ENCODE results near the gene ADNP2.

Gene ADNP2

GRCh38 chr18:80180778-80181564 lies 71.9 kb downstream of the ADNP2 start:
- no peak for TF ChIP-seq ZNF274 (IDR thresholded peaks at IDR 0.05; ENCODE audit: low read depth, low read length)
- no peak overlapping the region for H3K4me3 ChIP-seq (ENCODE audit: low read length)

DNA sequence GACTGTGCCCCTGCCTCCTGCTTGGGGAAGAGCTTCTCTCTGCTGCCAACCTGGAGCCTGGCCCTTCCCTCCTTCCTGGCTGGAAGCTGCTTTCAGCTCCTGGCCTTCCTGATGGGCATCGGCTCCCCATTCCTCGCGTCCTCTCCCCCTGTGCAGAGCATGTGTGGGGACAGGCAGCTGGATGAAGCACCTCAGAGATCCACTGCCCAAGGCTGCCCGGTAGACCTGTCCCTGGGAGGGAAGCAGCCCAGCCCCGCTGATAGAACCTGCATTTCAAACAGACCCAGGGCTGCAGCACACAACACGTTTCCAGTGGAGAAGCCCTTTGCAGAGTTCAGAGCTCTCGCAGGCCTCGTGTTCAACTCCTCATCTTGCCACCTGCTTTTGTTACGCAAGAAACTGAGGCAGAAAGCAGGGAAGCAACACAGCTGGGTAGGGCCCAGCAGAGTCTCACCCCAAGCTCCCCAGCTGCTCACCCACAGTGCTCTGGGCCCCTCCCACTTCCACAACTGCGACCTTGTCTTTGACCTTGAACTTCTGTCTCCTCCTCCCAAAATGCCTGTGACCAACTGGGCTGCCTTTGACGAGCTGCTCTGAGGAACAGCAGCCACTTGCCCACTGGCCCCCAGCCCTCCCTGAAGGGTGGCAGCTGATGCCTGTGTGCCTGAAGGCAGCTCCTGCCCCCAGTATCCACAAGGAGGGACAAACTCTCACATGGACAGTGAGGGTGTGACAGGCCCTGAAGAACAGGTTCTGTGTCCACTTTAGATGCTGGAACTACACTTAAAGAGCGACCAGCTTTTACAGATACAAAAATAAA lies 72.8 kb downstream of the ADNP2 start:
- TF ChIP-seq ZNF274 (IDR thresholded peaks at IDR 0.05; ENCODE audit: low read depth, low read length), result no peak

DNA sequence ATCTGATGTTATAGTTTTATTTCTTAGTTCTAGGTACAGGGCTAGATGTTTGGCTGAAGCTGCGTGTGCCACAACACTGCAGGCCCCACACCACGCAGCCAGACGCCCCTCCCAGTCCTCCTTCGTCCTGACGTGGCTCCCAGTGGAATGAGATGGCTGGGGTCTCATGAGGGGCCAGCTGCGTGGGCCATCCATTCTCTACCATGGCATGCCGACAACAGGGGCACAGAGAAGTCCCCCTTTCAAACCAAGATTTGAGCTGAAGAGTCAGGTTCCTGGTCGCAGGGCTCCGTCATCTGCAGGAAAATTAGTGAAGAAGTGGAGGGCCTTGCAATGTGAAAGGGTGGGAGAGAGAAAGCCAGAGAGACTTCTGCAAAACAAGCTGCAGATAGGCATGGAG lies 73.8 kb downstream of the ADNP2 start:
- no peak for TF ChIP-seq ZNF274 (IDR thresholded peaks at IDR 0.05; ENCODE audit: low read depth, low read length)
- no peak overlapping the region for H3K4me3 ChIP-seq (ENCODE audit: low read length)

More for the DNA sequence above, 72.8 kb downstream of the ADNP2 start:
- no peak overlapping the region for H3K4me3 ChIP-seq (ENCODE audit: low read length)

DNA sequence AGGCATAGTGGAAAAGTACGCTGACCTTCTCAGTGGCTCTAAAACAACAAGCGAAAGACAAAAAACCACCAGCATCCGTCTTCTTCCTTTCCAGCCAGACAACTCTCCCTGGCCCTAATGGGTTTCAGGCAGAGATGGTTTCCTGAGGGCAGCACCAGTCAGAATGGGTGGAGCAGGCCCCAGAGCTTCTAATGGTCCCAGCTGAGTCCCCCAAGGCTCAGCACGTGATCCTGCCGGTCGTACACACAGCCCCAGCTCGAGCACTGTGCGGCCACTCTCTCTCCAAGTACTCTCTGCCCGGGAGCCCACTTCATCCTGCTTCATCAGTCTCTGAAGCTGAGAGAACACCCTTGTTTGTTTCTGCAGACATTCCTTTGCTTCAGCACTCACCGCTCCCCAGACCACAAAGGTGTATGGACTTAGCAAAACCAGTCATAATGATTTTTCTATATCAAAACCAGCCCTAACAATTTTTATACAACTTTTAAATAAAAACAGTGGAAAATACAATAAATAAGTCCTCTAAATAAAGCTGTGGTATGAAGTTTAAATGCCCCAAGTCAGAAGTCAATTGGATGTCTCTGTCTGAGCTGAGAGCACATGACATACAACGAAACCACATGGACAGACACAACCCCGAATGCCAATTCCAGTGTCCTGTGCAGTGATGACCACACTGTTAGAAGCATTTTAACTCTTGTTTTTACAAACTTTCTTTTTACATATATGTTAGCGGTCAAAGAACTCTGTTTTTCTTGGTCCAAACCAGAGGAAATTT lies 74.4 kb downstream of the ADNP2 start:
- H3K4me3 ChIP-seq (ENCODE audit: low read length), result no peak overlapping the region
- no peak for TF ChIP-seq ZNF274 (IDR thresholded peaks at IDR 0.05; ENCODE audit: low read depth, low read length)

- TF ChIP-seq ZNF274 (IDR thresholded peaks at IDR 0.05; ENCODE audit: low read depth, low read length), result no peak
- no peak overlapping the region for H3K4me3 ChIP-seq (ENCODE audit: low read length)
Measured at GRCh38 chr18:80184243-80184772, 75.2 kb downstream of the ADNP2 start.

DNA sequence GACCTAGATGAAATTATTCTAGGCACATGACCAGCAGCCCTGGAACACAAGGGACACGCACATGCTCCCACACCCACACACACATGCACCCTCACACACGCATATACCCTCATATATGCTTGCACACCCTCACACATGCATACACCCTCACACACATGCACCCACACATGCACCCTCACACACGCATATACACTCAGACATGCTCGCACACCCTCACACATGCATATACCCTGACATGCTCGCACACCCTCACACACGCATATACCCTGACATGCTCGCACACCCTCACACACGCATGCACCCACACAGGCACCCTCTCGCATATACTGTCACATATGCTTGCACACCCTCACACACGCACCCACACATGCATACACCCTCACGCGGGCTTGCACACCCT lies 76.5 kb downstream of the ADNP2 start:
- TF ChIP-seq ZNF274 (IDR thresholded peaks at IDR 0.05; ENCODE audit: low read depth, low read length), result no peak
- no peak overlapping the region for H3K4me3 ChIP-seq (ENCODE audit: low read length)

- no peak overlapping the region for H3K4me3 ChIP-seq (ENCODE audit: low read length)
Measured at GRCh38 chr18:80187956-80188642, 79.0 kb downstream of the ADNP2 start.

GRCh38 chr18:80188643-80189530 lies 79.8 kb downstream of the ADNP2 start:
- H3K4me3 ChIP-seq (ENCODE audit: low read length), result no peak overlapping the region
- TF ChIP-seq ZNF274 (IDR thresholded peaks at IDR 0.05; ENCODE audit: low read depth, low read length), result no peak

More at GRCh38 chr18:80187956-80188642, 79.0 kb downstream of the ADNP2 start:
- TF ChIP-seq ZNF274 (IDR thresholded peaks at IDR 0.05; ENCODE audit: low read depth, low read length), result no peak

GRCh38 chr18:80189531-80189865 lies 80.4 kb downstream of the ADNP2 start:
- no peak for TF ChIP-seq ZNF274 (IDR thresholded peaks at IDR 0.05; ENCODE audit: low read depth, low read length)
- no peak overlapping the region for H3K4me3 ChIP-seq (ENCODE audit: low read length)

All from GM08714 (cell line).